BE2C (cell line): ENCODE results near the gene DLGAP4.

Experiments used
- DNase-seq: peaks from one replicate; pipeline ENCODE4 v3.0.0-alpha.2; 2020
- H3K27me3 ChIP-seq: fragments of 250-450 bp; sonication (Bioruptor Pico); 2 replicates; pipeline ENCODE4 v1.5.1; 2020; ENCODE audit warnings: mild to moderate bottlenecking
- H3K36me3 ChIP-seq: fragments of 250-450 bp; sonication (Bioruptor Pico); 2 replicates; pipeline ENCODE4 v1.5.1; 2020; ENCODE audit warnings: mild to moderate bottlenecking
- H3K4me1 ChIP-seq: fragments of 250-450 bp; sonication (Bioruptor Pico); 2 replicates; pipeline ENCODE4 v1.5.1; 2020
- H3K4me3 ChIP-seq: 2 replicates; pipeline ENCODE4 v1.5.1; 2011; ENCODE audit warnings: low read depth, low read length
- H3K9me3 ChIP-seq: fragments of 250-450 bp; sonication (Bioruptor Pico); 2 replicates; pipeline ENCODE4 v1.5.1; 2020
- TF ChIP-seq, protein P1 (sequence below): IDR thresholded peaks from 2 replicates; pipeline ENCODE4 v1.5.1; 2012; ENCODE audit warnings: mild to moderate bottlenecking, low read depth, low read length

Gene DLGAP4

DNA sequence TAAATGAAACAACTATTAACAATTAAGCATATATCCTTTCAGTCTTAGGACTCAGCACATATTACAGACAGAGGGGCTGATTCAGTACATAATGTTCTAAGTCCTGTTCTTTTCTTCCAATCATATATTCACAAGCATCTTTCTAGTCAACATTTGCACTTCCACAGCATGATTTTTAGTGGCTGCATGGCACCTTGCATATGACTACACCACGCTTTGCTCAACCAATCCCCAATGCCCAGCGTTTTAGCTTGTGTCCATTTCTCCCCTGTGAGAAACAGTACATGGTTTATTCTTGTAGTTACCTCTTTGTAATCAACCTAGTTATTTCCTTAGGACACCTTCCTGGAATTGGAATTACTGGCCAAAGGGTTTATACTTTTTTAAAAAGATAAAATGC is 36.6 kb upstream of the DLGAP4 start:
- peaks cover under 1% of the 10 kb centered on the region; the same call in 1 of the 2 replicates for H3K4me1 ChIP-seq
- no peak for DNase-seq
- H3K9me3 ChIP-seq = no peaks in the 10 kb centered on the region
- no peaks in the 10 kb centered on the region for H3K36me3 ChIP-seq
- H3K4me3 ChIP-seq = no peak overlapping the region
- TF ChIP-seq, protein P1, sequence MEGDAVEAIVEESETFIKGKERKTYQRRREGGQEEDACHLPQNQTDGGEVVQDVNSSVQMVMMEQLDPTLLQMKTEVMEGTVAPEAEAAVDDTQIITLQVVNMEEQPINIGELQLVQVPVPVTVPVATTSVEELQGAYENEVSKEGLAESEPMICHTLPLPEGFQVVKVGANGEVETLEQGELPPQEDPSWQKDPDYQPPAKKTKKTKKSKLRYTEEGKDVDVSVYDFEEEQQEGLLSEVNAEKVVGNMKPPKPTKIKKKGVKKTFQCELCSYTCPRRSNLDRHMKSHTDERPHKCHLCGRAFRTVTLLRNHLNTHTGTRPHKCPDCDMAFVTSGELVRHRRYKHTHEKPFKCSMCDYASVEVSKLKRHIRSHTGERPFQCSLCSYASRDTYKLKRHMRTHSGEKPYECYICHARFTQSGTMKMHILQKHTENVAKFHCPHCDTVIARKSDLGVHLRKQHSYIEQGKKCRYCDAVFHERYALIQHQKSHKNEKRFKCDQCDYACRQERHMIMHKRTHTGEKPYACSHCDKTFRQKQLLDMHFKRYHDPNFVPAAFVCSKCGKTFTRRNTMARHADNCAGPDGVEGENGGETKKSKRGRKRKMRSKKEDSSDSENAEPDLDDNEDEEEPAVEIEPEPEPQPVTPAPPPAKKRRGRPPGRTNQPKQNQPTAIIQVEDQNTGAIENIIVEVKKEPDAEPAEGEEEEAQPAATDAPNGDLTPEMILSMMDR = no peak
- H3K27me3 ChIP-seq = no peaks in the 10 kb centered on the region

DNA sequence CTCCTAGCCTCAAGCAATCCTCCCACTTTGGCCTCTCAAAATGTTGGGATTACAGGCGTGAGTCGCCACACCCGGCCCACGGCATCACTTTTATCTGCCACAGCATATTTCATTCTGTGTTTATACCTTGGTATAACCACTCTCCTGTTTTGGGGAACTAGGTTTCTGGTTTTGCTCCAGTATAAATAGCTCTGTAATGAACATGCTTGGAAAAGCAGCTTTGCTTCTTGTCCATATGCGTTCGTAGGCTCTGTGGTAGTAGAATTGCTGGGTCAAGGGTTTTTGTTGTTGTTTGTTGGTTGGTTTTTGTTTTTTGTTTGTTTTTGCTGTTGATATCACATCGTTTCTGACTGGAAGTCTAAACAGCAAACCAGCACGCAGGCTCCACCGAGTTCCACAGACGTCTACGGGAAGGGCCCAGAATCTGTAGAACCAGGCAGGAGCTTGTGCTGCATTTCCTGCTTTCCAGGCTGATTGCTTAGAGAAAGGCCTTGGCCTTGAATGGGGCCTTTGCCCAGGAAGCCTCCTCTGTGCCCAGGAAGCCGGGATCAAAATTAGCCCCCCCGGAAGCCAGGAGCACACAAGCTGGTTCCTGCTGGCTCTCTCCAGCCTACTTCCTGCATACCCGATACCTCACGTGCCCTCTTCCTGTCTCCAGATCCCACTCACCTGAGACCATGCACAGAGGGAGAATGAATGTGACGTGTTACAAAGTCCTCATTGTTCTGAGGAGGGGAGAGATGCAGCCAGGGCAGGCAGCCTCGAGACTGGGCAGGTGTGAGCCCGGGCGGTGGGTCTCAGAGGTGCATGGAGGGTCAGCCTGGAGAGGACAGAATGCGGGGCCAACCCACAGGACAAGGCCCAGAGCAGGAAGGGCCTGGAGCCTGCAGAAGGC is 35.1 kb upstream of the DLGAP4 start:
- H3K4me1 ChIP-seq = peaks cover 10% of the 10 kb centered on the region
- no peaks in the 10 kb centered on the region for H3K27me3 ChIP-seq
- H3K36me3 ChIP-seq = no peaks in the 10 kb centered on the region
- TF ChIP-seq, protein P1 = no peak
- no peak overlapping the region for H3K4me3 ChIP-seq
- DNase-seq = no peak
- H3K9me3 ChIP-seq = no peaks in the 10 kb centered on the region

- no peaks in the 10 kb centered on the region for H3K9me3 ChIP-seq
Measured at GRCh38 chr20:36271639-36272546, 34.2 kb upstream of the DLGAP4 start.

GRCh38 chr20:36272547-36273220 is 33.5 kb upstream of the DLGAP4 start:
- Histone ChIP-seq H3K4me3 (no peak overlapping the region), H3K9me3 (no peaks in the 10 kb centered on the region), H3K36me3 (no peaks in the 10 kb centered on the region), H3K4me1 (peaks cover 10% of the 10 kb centered on the region), H3K27me3 (no peaks in the 10 kb centered on the region)
- TF ChIP-seq, protein P1 = no peak
- no peak for DNase-seq

More at GRCh38 chr20:36271639-36272546, 34.2 kb upstream of the DLGAP4 start:
- Histone ChIP-seq H3K4me3 (no peak overlapping the region), H3K4me1 (peaks cover 10% of the 10 kb centered on the region), H3K36me3 (no peaks in the 10 kb centered on the region), H3K27me3 (no peaks in the 10 kb centered on the region)
- DNase-seq = no peak
- TF ChIP-seq, protein P1 = no peak

DNA sequence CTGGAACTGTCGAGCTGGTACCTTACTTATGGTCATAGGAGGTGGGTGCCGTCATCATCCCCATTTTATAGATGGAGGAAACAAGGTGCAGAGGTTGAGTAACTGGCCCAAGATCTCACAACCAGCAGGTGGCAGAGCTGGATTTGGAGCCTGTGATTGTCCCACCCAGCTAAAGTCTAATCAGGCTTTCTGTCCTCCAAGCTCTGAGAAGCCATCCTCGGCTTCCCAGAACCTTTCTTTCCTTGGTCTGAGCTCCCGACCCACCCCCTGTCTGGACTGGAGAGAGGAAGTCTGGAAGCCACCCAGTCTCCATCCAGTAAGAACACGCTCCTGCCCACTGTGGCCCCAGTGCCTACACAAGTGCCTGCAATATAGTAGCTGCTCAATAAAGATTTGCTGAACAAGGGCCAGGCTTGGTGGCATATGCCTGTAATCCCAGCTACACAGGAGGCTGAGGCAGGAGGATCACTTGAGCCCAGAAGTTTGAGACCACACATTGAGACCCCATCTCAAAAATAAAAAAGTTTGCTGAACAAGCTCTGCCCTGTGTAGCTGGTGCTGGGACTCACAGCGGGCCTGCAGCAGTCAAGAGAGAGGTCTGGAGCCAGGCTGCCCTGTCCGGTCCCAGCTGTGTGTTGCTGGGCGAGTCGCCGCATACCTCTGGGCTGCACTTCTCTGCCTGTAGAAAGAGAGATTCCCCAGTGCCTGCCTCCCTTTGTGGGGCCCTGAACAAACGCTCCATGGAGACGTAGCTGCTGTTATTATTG is 32.5 kb upstream of the DLGAP4 start:
- TF ChIP-seq, protein P1 = peak; percentile 49
- Histone ChIP-seq H3K4me1 (peaks cover 10% of the 10 kb centered on the region), H3K27me3 (no peaks in the 10 kb centered on the region), H3K4me3 (no peak overlapping the region), H3K36me3 (no peaks in the 10 kb centered on the region), H3K9me3 (no peaks in the 10 kb centered on the region)
- no peak for DNase-seq
